Suprapubic skin (tissue), 4 donors: ENCODE results near the gene WDR81. TPM values are rescaled to one million over a fixed set of nuclear protein-coding genes. Genes with fewer than 3 reads are reported as not detected.
A peak's percentile ranks its signal among the peaks of the same experiment; 100 is the strongest.

Experiments used
- DNase-seq, 2 donors: peaks; one replicate each; pipeline ENCODE4 v3.0.0-alpha.2; 2019; ENCODE audit warnings: low spot score in 2 of 2
- H3K27ac ChIP-seq: fragments of 200-600 bp; sonication (generic); one replicate; pipeline ENCODE4 v1.5.1; 2019
- H3K27me3 ChIP-seq: fragments of 200-600 bp; sonication (generic); one replicate; pipeline ENCODE4 v1.5.1; 2019
- H3K36me3 ChIP-seq: fragments of 200-600 bp; sonication (generic); one replicate; pipeline ENCODE4 v1.5.1; 2019
- H3K4me1 ChIP-seq: fragments of 200-600 bp; sonication (generic); one replicate; pipeline ENCODE4 v1.5.1; 2019
- H3K4me3 ChIP-seq: fragments of 200-600 bp; sonication (generic); one replicate; pipeline ENCODE4 v1.5.1; 2019; ENCODE audit warnings: mild to moderate bottlenecking
- H3K9me3 ChIP-seq: fragments of 200-600 bp; sonication (generic); one replicate; pipeline ENCODE4 v1.5.1; 2019
- EP300 ChIP-seq: sonication (generic); formaldehyde crosslinking; IDR thresholded peaks from one replicate; pipeline ENCODE4 v1.6.1; 2017; ENCODE audit warnings: antibody characterized with exemption
- POLR2A ChIP-seq, 2 donors: fragments of 450-650 bp; IDR thresholded peaks; one replicate each; pipeline ENCODE4 v1.6.1; 2017; ENCODE audit warnings: antibody characterized with exemption in 2 of 2, mild to moderate bottlenecking in 2 of 2, moderate library complexity in 2 of 2
- POLR2AphosphoS5 ChIP-seq, 3 donors: sonication (generic); formaldehyde crosslinking; IDR thresholded peaks; one replicate each; pipeline ENCODE4 v1.6.1; 2017; ENCODE audit warnings: antibody characterized with exemption in 3 of 3
- WGBS: methylation state at CpG from one replicate; pipeline ENCODE4 v1.1.5; 2018; 5-methylcytosine and 5-hydroxymethylcytosine counted together
- total RNA-seq, 4 donors: library from RNA; depleted of rRNA; stranded (reverse); fragments of >200 nt; gene quantifications; one replicate each; pipeline ENCODE4 v1.1.0, GENCODE V29; 2016
- TF ChIP-seq, protein P1 (sequence below), 2 donors: fragments of 200-600 bp in 1 of 2; fragments of 450-650 bp in 1 of 2; sonication (generic) in 1 of 2; IDR thresholded peaks; one replicate each; pipeline ENCODE4 v1.5.1; 2016 to 2019; ENCODE audit warnings: antibody characterized with exemption in 2 of 2, mild to moderate bottlenecking in 1 of 2, moderate library complexity in 1 of 2

The WDR81 gene
- total RNA-seq, 4 donors from 2014 or later: 40.0 to 61.7 (median 51.3) TPM

DNA sequence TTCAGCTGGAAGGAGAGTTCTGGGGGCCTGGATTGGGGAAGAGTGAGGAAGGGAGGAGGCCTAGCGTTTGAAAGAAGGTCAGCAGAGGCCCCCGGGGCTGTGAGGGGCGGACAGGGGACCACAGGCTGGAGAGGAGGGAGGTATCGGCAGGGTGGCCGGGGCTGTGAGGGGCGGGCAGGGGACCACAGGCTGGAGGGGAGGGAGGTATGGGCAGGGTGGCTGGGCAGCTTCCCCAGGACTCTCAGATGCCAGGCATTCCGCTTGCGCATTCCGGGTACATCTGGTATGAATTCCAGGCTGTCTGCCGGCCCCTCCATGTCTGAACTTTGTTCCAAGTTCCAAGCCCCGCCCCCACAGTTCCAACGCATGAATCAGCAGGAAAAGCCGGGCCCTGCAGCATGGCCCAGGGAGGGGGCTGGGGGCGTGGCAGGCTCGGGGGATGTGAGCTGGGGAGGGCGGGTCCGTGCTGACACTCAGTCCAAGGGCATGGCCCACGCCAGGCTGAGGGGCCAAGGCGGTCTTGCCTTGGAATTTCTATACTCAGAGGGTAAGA is 10.0 kb upstream of the WDR81 start:
- TF ChIP-seq EP300: no peak
- peak in 1 of 2 donors; percentile 18 for TF ChIP-seq POLR2A (IDR thresholded peaks at IDR 0.05)
- TF ChIP-seq POLR2AphosphoS5 (IDR thresholded peaks at IDR 0.05): peak in 1 of 3 donors; percentile 61
- Histone ChIP-seq H3K27me3 (no peaks in the 10 kb centered on the region), H3K4me3 (peak overlapping the region; percentile 99), H3K27ac (peak overlapping the region; percentile 100), H3K9me3 (no peaks in the 10 kb centered on the region), H3K36me3 (peaks cover 20% of the 10 kb centered on the region), H3K4me1 (peaks cover 67% of the 10 kb centered on the region)
- peak; percentile 99 for DNase-seq
- WGBS: 6% methylated on average over 14 of the region's 19 CpGs

DNA sequence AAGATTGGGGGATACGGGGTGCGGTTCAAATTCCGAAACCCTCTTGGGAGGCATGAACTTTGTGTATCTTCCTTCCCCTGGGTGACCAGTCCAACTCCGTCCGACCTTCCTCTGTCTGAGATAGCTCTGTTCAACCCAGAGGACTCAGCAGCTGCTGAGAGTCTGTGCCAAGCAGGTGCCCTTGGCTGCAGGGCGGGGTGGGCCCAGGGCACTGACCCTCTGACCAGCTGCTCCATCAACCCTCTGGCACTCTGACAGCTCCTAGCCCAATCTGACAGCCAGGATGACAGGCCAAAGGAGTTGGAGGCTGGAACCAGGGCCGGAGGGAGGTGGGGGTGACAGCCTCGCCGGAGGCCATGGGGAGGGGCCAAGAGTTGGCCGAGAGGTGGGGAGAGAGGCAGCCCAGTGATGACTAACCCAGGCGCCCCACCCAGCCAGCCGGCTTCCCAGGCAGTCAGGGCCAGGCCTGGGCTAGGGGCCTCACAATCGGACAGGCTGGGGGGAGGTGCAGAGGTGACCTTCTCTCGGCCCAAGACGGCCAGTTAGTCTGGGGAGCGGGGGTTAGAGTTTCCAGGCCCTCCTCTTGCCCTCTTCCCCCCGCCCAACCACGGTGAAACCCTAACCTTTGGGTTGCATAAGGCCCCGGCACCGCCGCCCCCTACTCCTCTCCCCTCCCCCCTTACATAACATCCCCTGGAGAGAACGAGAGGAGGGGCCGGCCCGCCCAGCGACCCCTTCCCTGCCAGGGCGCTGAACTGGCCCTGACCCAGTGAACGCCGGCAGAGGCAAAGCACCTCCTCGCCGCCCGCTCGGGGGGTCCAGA is 9.3 kb upstream of the WDR81 start:
- Histone ChIP-seq H3K36me3 (peaks cover 20% of the 10 kb centered on the region), H3K27me3 (no peaks in the 10 kb centered on the region), H3K4me1 (peaks cover 65% of the 10 kb centered on the region), H3K27ac (peak overlapping the region; percentile 100), H3K4me3 (peak overlapping the region; percentile 99), H3K9me3 (no peaks in the 10 kb centered on the region)
- peak; percentile 95 to 96 for DNase-seq
- TF ChIP-seq EP300: no peak
- TF ChIP-seq POLR2A (IDR thresholded peaks at IDR 0.05): peak; percentile 17 to 73
- TF ChIP-seq, protein P1, sequence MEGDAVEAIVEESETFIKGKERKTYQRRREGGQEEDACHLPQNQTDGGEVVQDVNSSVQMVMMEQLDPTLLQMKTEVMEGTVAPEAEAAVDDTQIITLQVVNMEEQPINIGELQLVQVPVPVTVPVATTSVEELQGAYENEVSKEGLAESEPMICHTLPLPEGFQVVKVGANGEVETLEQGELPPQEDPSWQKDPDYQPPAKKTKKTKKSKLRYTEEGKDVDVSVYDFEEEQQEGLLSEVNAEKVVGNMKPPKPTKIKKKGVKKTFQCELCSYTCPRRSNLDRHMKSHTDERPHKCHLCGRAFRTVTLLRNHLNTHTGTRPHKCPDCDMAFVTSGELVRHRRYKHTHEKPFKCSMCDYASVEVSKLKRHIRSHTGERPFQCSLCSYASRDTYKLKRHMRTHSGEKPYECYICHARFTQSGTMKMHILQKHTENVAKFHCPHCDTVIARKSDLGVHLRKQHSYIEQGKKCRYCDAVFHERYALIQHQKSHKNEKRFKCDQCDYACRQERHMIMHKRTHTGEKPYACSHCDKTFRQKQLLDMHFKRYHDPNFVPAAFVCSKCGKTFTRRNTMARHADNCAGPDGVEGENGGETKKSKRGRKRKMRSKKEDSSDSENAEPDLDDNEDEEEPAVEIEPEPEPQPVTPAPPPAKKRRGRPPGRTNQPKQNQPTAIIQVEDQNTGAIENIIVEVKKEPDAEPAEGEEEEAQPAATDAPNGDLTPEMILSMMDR (IDR thresholded peaks at IDR 0.05): no peak
- peak in 2 of 3 donors; percentile 25 to 87 for TF ChIP-seq POLR2AphosphoS5 (IDR thresholded peaks at IDR 0.05)
- 0% methylated on average over 9 of the region's 32 CpGs for WGBS

DNA sequence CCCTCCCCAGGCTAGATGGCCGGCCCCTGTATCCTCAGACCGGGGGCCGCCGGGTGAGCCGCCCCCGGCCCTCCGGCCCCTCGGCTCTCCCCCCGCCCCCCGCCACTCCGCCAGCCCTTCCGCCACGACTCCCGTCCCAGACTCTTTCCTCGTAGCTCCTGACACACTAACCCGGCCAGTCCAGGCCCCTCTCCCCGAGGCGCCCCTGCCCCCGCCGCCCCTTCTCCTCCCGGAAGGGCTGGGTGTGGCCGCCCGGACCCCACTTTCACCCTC is 8.8 kb upstream of the WDR81 start:
- H3K36me3 ChIP-seq: peaks cover 20% of the 10 kb centered on the region
- H3K4me1 ChIP-seq: peaks cover 65% of the 10 kb centered on the region
- 7% methylated on average over 8 of the region's 23 CpGs for WGBS
- H3K4me3 ChIP-seq: peak overlapping the region; percentile 99
- no peaks in the 10 kb centered on the region for H3K9me3 ChIP-seq
- TF ChIP-seq, protein P1 (IDR thresholded peaks at IDR 0.05): no peak
- TF ChIP-seq POLR2A (IDR thresholded peaks at IDR 0.05): no peak
- no peak for TF ChIP-seq EP300
- no peak for TF ChIP-seq POLR2AphosphoS5 (IDR thresholded peaks at IDR 0.05)
- no peaks in the 10 kb centered on the region for H3K27me3 ChIP-seq
- DNase-seq: no peak
- peak overlapping the region; percentile 100 for H3K27ac ChIP-seq

DNA sequence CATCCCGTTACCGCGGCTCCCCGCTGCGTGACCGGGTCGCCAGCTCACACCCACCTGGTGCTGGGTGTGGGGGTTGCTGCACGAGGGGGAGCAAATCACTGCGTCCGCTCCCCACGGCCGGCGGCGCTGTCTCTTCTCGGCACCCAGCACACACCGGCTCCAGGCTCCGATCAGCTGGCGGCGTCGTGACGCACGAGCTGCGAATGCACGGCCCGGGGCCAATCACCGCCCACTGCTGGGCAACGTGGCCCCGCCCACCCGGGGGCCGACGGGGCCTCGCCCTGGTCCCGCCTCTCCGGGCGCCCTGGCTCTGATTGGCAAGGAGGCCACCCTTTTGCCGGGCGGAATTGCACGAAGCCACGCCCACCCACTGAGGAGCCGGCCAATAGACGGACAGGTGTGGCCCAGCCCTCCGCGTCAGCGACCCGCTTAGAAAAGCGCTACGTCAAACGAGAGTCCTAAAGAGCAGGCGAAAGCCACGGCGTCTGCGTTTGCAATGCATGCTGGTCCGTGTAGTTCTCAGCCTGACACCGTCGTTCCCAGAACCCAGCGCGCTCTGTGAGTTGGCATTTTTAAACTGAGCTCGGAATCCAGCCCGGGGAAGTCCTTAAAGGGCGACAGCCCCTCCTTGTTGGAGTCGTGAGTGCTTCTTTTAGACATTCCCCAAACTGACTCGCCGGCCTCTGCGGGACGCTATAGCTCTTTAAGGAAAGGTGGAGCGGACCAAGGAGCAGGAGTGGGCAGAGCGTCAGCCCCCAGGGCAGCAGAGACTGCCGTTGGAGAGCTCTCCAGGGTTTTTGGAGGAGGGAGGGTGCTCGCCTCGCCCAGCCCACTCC is 8.2 kb upstream of the WDR81 start:
- Histone ChIP-seq H3K27ac (peak overlapping the region; percentile 100), H3K4me1 (peaks cover 64% of the 10 kb centered on the region), H3K27me3 (no peaks in the 10 kb centered on the region), H3K9me3 (no peaks in the 10 kb centered on the region), H3K36me3 (peaks cover 20% of the 10 kb centered on the region), H3K4me3 (peak overlapping the region; percentile 99)
- TF ChIP-seq EP300: no peak
- peak; percentile 88 to 99 (median 98) for TF ChIP-seq POLR2AphosphoS5 (IDR thresholded peaks at IDR 0.05)
- TF ChIP-seq POLR2A (IDR thresholded peaks at IDR 0.05): peak; percentile 94 to 99
- TF ChIP-seq, protein P1 (IDR thresholded peaks at IDR 0.05): no peak
- WGBS: under 1% methylated on average over 30 of the region's 70 CpGs
- DNase-seq: peak; percentile 100

DNA sequence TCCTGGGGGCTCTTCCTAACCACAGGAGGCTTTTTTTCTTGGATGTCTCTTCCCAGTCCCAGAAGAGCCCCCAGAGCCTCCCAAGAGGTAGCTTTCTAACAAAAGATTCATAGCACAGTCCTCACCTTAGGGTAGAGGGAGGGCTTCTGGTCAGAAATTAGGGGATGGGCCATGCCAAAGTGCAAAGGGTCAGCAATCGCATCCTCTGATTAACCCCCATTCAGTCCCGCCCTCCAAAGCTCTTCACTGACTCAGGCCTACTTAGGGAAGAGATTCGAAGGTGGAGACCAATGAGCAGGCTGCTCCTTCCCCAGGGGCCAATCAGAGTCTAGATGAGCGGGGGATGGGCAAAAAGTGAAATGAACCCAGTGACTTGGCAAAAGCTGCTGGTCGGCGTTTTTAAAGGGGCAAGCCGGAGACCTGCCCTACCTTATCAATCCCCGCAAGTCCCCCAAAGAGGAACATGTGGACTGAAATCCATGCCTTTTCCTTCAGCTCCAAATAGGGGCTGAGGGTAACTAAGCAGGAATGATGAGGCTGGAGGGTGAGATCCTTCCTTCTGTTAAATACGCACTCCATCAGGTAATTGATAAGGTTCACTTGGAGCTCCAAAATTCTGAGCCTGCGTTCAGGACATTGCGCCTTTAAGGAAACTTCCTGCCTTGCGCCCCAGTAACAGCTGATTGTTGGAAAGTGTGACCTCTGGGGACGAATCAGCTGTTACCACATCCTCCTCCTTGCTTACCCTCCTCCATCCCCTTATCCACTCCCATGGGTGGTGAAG is 7.4 kb upstream of the WDR81 start:
- peaks cover 70% of the 10 kb centered on the region for H3K4me1 ChIP-seq
- under 1% methylated on average over 13 of the region's 13 CpGs for WGBS
- H3K9me3 ChIP-seq: no peaks in the 10 kb centered on the region

More for the DNA sequence above, 7.4 kb upstream of the WDR81 start:
- Histone ChIP-seq H3K4me3 (peak overlapping the region; percentile 99), H3K36me3 (peaks cover 16% of the 10 kb centered on the region), H3K27me3 (no peaks in the 10 kb centered on the region), H3K27ac (peak overlapping the region; percentile 99)
- peak; percentile 96 for DNase-seq
- TF ChIP-seq POLR2A (IDR thresholded peaks at IDR 0.05) (no peak), POLR2AphosphoS5 (IDR thresholded peaks at IDR 0.05) (no peak), EP300 (no peak)
- TF ChIP-seq, protein P1 (IDR thresholded peaks at IDR 0.05): no peak
